GF-D8 (cell line): ENCODE data around the gene GCNT1.
A peak's percentile ranks its signal among the peaks of the same experiment; 100 is the strongest.
"Not testable (repeated sequence)": the region's sequence is repeated elsewhere in the genome, so short reads cannot be mapped to it uniquely, and the experiment has no call there.

Source experiments
- DNase-seq: peaks from one replicate; lab custom pipeline; 2025; lab: John Stamatoyannopoulos, UW

The GCNT1 gene

DNA sequence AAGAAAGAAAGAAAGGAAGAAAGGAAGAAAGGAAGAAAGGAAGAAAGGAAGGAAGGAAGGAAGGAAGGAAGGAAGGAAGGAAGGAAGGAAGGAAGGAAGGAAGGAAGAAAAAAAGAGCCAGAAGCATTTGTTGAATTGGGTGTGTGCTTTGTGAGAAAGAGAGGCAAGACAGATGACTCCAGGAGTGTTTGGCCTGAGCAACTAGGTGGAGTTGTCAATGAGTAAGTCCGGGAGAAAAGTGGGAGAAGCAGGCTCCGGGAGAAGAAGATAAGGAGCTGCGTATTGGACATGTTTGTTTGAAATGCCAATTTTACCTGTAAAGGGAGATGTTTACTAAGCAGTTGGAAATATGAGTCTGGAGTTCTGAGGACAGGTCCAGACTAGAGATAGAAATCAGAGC, 15.1 kb upstream of the GCNT1 start:
- DNase-seq, result no peak

DNA sequence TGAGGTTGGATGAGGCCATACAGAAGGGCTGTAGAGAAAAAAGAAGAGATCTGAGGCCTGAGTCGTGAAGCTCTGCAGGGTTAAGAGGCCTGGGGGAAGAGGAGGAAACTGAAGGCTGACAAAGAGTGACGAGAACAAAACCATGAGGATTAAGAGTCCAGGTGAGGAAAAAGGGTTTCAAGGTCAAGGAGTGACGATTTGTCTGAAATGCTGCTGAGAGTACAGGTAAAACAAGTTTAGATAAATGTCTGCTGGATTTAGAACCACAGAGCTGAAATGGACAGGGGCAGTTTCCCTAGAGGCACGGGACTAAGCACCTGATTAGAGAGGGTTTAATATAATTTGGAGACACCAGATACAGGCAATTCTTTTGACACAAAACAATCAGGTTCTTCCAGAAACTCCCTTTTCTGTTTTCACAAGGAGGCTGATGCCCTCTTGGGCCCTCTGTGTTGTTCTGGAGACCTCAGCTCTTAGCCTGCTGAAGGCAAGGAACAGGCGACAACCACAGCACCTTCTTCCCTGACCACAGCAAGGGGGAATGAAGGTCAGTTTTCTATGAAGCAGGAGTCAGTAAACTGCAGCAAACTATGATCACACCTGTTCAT, 14.6 kb upstream of the GCNT1 start:
- no peak for DNase-seq

DNA sequence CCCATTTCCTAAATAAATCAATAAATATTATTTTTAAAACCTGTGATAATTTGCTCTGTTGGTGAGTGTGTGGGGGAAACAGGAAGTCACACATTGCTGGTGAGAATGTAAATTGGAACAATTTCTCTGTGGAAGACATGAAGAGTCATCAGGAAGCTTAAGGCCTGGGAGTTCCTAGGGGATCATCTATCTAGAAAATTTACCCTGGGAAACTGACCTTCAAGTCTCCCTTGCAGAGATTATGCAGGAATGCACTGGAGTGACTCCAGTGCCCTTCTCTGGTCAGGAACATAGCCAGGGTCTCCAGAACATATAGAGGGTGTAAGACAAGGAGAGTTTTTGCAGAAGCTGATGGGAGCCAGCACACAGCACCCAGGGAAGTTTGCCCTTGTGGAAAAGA, 13.0 kb upstream of the GCNT1 start:
- no peak for DNase-seq

DNA sequence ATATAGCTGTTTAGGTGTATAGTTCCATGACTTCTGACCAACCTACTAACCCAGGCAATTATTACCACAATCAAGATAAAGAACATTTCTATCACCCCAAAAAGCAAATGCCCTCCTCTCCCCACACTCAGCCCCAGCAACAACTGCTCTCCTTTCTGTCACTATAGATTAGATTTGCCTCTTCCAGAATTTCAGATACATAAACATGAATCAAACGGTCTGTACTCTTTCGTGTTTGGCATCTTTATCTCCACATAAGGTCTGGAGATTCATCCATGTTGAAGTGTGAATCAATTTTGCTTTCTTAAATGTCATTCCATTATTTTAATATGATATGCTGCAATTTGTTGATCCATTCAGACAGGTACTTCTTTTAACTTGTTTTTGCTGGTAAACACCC, 10.5 kb upstream of the GCNT1 start:
- no peak for DNase-seq

DNA sequence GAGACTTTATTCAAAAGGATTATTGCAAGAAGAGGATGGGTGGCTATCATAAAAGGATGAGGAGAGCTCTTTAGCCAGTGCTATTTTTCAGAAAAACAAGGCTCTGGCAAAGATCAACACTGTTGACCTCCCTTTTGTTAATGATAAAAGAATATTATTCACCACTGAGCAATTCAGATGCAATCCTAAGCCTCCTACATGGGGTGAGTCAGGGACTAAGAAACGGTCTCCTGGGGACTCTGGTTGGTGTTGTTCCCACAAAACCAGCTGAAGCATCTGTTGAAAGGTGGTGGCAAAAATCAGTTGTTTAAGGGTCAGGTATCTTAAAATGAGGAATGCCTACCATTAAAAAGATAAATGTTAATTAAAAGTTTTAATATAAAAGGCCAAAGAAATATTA, 7.7 kb upstream of the GCNT1 start:
- DNase-seq, result no peak

DNA sequence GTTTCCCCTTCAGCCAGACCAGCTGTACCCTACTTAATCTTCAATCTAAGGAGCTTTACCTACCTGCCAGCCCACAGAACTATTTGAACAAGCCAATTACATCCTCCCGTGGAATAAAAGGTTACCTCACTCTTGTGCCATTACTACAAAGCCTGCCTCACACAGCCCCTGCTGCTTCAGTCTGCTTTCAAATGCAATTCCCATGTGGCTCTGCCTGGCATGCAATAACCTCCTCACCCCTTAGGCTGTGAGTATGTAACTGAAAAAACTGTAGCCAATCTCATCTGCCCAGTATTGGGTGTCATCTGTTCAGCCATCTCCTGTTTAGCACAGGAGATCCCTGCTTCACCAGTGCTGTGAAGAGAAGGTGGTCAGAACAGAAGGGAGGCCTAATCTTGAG, 6.1 kb upstream of the GCNT1 start:
- DNase-seq, result no peak

DNA sequence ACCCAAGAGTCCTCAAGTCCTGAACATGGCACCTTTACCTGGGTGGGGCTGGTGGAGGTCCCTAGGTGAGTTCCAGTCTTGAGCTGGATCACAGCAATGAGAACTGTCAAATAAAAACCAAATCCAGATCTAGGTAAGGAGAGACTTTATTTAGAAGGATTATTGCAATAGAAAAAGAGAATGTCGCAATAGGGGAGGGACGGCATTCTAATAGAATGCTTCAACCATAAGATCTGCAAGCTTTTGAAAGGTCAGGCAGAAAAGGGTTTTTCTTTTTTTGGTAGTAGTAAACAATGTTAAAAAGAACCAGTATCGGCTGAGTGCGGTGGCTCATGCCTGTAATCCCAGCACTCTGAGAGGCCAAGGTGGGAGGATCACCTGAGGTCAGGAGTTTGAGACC, 5.2 kb upstream of the GCNT1 start:
- DNase-seq, result no peak

DNA sequence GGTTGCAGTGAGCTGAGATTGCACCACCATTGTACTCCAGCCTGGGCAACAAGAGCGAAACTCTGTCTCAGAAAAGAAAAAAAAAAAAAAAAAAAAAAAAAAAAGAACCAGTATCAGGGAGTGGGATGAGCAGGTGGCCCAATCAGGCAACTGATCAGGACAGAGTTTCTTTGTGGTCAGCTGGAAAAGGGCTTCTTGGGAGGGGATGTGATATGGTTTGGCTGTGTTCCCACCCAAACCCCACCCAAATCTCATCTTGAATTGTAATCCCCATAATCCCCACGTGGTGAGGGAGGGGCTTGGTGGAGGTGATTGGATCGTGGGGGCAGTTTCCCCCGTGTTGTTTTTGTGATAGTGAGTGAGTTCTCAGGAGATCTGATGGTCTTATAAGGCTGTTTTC, 4.7 kb upstream of the GCNT1 start:
- no peak for DNase-seq

DNA sequence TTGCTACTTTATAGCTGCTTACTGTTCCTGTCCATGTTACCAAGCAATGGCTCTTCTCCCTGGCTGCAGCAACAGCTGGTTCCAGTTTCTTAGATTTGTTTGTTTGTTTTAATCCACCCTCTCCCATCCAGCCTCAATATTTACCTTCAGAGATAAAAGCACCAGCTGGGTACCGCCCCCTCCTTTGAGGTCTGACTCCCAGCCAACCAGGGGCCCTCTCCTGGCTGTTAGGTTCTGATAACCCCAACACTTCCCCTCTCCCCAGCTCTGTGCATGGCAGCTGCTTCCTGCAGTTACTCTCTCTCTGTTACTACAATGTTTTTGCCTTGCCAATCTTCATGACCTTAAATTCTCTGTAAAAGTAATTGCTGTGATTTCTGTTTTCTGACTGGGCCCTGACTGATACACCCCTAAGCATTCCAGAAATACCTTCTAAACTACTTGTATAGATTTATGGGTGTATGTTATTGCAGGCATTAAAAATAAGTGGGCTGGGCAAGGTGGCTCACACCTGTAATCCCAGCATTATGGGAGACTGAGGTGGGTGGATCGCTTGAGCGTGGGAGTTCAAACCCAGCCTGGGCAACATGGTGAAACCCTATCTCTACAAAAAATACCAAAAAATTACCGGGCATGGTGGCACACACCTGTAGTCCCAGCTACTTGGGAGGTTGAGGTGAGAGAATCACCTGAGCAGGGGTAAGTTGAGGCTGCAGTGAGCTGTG, 2.6 kb upstream of the GCNT1 start:
- peak; percentile 98 for DNase-seq

DNA sequence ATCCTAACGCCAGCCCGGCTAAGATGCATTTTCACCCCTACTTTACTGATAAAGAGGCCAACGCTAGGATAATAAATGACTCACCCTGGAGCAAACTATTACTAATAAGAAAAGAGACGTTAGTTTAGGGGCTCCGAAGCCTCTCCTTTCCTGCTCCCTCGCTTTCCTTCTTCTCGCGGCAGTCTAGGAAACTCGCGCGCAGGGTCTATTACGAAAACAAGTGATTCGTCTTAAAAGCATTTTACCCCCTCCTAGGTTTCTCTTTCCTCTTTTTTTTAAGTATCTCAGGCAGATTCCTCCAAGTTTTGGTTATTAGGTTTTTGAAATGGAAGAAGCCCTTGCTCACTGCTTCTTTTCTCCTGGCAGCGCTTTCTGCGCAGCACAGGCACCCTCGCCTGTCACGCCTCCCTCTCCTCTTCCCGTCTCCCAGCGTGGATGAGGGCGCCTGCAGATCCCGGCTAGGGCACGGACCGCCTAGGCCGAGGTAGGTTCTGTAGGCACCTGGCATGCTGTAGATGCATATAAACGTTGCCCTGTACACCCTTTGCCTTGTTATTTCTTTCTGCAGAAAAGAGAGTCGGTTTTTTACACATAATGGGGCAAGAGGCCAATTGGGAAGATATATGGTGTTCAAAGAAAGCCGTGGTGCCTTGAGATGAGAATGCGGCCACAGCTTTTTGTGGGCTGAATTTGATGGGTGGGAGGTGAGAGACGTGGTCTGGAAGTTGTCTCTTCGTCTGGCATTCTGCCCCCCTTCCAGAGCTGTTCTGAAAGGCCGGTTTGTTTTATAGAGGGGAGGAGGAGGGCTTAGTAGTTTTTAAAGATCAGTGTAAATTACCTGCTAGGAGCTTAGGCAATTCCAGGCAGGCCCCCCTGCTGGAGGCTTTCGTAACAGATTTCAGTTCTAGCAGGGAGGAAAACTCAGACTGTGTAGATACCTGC, 983 bp downstream of the GCNT1 start:
- peak; percentile 28 for DNase-seq

DNA sequence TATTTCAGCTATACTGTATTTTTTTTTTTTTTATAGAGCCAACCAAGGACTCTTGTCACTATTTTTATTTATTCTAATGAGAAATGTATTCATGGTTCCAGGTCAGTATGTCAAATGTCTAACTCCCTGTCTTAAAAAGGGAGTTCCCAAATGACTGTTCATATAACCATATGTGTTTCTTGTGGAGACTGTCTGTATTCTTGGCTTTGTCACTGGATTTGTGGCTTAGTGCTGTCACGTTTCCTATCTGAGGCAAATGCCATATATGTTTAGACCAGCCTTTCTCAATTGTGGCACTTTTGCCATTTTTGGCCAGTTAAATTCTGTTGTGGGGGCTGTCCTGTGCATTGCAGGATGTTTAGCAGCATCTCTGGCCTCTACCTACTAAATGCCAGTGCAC, 3.1 kb downstream of the GCNT1 start:
- no peak for DNase-seq

DNA sequence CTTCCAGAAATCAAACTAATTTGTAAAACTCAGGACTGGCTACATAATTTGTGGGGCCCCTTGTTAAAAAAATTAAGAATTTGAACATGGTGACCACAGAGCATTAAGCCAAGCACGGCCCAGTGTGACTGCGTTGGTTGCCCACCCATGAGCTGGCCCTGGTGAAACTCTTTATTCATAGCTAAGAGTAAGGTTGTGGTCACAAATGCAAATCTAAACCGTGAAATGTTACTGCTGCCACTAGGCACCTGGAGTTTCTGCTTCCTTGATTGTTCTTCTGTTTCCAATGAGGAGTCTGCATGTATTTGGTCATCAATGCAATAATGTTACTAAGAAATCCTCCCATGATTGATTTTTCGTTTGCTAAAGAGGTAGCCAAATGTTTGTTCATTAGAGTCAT, 4.2 kb downstream of the GCNT1 start:
- no peak for DNase-seq

DNA sequence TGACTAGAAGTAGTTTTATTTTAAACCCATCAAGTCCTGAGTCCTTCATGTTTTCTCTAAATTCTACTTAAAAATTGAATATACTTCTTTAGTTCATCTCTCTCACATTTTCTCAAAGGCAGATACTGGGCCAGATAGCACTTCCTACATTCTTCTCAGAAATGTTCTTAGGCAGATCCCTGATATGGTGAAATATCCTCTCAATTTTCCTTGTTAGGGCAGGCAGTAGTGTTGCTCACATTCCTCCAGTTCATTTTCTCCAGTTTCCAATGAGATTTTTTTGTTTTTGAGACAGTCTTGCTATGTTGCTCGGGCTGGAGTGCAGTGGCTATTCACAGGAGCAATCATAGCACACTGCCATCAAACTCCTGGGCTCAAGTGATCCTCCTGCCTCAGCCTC, 5.7 kb downstream of the GCNT1 start:
- no peak for DNase-seq

DNA sequence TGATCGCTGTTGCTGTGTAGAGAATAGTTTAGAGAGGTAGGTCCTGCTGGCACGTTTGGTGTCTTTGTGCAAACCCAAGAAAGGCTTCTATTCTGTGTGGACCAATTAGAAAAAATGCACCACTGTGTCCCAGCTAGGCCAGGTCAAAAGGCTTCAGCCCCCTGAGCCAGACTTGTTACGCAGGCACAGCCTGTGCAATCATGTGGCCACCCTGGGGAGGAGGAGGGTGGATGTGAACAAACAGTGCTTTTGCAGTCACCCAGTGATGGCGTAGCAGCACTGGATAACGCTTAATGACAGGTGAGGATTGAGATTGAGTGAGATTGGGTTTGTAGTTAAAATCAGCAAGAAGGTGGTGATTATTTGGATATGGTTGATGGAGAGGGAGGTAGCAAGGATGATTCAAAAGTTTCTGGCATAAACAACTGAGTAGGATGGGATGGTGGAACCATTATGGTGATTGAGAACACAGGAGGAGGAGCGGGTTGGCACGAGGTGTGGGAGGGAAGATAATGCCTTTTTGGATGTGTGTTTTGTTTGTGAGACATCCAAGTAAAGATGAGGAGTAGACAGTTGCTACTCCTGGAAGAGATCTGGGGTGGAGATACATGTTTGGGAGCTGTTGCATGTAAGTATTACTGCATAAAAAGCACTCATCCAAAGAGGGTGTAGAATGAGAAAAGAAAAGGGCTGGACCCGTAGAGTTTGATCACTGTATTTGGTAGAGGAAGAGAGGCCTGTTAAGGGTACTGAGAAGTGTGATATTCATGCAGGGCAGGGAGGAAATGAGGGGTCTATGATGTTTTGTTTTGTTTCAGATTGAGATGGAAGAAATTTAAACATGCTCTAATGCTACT, 6.7 kb downstream of the GCNT1 start:
- no peak for DNase-seq

DNA sequence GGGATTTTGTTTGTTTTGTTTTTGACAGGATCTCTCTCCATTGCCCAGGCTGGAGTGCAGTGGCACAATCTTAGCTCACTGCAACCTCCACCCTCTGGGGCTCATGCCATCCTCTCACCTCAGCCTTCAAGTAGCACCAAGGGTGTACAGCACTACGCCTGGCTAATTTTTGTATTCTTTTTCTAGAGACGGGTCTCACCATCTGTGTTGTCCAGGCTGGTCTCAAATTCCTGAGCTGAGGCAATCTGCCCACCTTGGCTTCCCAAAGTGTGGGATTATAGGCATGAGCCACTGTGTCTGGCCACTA, 7.3 kb downstream of the GCNT1 start:
- DNase-seq, result no peak

DNA sequence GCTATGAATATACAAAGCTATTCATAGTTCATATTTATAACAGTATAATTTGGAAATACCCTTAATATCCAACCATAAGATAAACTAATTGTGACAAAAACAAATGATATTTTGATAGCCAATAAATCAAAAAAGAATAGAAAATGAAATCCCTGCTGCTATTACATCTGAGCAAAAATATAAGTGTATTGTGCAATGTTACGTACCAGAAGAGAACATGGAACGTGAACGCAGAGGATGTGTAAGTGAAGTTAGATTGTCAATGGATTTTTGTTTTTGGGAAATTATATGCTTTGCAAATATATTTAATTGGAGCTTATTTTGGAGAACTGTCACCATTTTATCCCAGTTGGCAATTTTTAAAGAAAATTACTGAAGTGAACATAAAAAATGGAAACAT, 15.4 kb downstream of the GCNT1 start:
- no peak for DNase-seq

DNA sequence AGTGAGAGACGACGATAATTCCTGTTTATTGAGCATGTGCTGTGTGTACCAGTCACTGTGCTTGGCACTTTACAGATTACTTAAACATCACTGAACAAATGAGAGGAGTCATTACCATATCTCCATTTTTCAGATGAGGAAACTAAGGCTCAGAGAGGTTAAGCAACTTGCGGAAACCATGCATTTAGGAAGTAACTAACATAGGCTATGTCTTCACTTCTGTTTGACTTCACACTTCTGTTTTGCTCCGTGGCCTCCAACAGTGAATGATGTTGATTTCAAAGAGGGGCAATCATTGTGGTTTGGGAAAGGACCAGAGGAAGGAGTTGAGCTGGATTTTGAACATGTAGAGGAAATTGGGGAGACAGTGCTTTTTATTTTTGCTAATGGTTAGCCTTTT, 16.7 kb downstream of the GCNT1 start:
- DNase-seq, result no peak

DNA sequence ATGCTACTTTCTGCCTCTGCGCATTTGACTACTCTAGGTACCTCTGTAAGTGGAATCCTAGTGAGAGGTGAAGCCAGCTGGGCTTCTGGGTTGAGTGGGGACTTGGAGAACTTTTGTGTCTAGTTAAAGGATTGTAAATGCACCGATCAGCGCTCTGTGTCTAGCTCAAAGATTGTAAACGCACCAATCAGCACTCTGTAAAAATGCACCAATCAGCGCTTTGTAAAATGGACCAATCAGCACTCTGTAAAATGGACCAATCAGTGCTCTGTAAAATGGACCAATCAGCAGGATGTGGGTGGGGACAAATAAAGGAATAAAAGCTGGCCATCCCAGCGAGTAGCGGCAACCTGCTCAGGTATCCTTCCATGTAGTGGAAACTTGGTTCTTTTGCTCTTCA, 18.8 kb downstream of the GCNT1 start:
- not testable (repeated sequence) for DNase-seq

DNA sequence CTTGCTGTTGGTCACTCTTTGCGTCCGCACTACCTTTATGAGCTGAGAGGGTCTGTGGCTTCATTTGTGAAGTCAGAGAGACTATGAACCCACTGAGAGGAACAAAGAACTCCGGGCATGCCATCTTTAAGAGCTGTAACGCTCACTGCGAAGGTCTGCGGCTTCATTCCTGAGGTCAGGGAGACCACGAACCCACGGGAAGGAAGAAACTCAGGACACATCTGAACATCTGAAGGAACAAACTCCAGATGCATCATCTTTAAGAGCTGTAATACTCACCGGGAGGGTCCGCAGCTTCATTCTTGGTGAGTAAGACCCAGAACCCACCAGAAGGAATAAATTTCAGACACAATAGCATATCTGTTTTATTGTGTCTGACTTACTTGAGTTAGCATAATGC, 19.2 kb downstream of the GCNT1 start:
- no peak for DNase-seq

DNA sequence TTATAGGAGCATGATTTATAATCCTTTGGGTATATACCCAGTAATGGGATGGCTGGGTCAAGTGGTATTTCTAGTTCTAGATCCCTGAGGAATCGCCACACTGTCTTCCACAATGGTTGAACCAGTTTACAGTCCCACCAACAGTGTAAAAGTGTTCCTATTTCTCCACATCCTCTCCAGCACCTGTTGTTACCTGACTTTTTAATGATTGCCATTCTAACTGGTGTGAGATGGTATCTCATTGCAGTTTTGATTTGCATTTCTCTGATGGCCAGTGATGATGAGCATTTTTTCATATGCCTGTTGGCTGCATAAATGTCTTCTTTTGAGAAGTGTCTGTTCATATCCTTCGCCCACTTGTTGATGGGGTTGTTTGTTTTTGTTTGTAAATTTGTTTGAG, 20.4 kb downstream of the GCNT1 start:
- not testable (repeated sequence) for DNase-seq

DNA sequence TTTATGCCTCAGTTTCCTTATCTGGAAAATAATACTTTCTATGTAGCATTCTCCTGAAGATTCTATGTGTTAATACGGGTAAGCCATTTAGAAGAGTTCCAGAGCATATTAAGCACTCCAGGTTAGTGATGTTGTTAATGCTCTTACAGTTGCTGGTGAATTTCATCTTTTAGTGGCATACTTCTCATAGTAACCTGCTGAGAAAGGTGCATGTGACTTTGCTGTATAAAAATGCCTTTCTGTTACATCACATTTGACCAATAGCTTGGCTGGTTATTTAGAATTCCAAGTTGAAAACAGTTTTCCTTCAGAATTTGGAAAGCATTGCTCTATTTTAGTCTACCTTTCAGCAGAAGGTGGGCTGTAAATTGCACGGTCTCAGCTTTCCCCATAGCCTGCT, 27.2 kb downstream of the GCNT1 start:
- DNase-seq, result no peak

DNA sequence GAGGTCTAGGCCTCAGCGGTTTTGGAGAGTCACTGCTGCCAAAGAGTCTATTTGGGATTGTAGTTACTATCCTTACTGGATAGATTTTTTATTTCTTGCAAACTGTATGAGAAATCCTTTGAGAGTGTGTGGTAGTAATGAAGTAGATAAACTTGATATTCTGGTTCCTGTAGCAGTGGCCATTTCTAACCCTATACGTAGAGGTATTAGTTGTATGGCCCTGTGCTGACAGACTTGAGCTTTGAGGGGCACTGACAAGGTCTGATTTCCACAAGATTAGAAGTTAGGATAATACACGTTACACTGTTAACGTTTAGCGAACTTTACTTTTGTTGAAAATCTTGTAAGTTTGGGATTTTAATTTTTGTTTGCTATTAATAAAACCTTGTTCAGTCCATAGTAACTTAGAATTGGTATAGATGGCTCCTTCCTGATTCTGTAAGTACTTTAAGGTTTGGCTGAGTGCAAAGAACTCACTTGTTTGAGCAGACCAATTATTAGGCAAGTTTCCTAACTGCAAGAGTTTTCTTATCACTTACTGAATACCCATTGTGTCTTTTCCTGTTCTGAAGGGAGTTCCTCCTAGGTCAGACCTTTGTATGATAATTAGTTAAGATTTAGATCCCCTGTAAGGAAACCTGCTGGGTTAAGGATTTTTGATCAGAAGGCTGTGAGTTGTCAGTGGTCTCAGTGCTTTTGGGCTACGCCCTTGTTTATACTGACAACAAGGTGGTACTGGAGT, 31.4 kb downstream of the GCNT1 start:
- peak; percentile 93 for DNase-seq
